Measurements from ENCODE around the gene IFRD1. TPM values are rescaled to one million over a fixed set of nuclear protein-coding genes. Genes with fewer than 3 reads are reported as not detected.

The IFRD1 gene
- total RNA-seq, 1 donor from 2014 or later = 35.1 TPM

DNA sequence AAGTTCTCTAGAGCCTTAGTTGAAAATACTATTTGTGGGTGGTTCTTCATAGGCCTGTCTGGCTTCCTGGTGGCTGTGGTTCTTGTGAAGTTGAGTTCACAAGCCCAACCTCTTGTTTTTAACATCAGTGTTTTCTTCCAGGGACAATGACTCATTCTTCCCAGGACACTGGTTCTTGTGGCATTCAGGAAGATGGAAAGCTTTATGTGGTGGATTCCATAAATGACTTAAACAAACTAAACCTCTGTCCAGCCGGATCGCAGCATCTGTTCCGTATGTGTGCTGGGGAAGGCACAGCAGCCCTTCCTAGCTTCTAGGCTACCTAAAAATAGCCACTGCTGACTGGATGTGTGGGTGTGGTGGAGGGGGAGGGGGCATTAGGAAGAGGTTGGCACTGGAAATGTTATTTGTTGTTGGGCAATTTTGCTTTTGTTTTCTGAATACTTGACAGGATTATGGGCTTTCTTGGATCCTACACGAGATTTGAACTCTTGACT, 34.5 kb downstream of the IFRD1 start:
- intact Hi-C loops (cut with micrococcal nuclease) = no loop called here

DNA sequence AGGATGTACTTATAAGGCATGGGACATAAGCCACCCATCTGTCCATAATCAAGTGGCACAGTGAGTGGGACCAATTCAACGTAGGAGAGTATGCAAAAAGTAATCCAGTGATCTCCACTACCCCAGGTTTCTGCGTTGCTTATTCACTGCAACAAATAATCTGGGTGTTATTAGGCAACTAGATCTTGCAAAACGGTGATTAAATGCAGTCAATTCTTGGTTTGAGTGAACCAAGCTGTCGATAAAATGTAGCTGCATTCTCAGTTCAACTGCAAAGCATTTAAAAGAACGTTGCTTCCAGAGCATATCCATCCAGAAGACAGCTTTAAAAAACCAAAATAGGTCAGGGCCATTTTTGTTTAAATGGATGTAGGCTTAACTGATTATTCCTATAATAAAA, 35.5 kb downstream of the IFRD1 start:
- intact Hi-C loops (cut with micrococcal nuclease) = no loop called here

DNA sequence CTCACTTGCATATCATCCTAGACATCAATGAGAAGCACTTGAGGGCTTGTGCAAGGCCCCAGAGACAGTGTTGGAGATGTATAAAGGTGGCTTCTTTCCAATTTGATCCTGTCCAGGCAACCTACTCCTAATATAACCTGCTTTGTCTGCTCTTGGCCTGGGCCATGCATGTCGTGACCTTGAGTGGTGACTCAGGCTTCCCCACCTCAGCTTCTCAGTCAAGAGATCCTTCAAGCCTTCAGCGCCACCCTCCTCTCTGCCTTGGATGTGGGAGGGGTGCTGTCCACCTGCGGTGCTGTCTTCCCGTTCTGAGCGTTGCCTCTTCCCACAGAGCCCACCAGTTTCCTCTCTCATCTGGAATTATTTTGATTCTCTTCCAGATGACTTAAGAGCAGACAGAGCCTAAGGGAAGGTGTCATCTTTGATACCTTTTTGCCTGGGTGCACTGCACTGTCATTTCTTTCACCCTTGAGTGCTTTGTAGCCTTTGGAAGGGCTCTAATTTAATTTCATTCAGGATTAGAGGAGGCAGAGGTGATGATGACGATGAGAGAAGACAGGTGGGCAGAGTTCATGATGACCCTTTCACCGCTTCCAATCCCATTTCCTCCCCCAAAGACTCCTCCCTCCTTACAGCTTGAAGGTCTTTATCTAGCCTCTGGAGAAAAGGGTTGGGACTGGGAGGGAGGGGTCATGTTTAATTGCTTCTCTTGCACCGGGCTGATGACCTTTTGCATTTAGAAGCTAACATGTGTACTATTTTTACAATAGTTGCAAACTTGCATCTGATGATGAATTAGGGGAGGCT, 37.4 kb downstream of the IFRD1 start:
- intact Hi-C loops (cut with micrococcal nuclease) = no loop called here

DNA sequence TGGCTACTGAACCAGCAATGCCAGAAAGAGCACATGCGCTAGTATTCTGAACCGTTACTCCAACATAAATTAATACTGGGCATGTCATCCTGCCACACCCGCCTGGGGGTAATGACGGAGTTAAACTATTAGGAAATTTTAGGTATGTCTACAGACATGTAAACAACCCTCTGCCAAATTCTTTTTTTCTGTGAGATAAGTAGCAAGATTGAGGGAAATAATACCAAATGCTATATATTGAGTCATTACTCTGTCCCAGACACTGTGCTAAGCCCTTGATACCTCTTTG, 37.9 kb downstream of the IFRD1 start:
- intact Hi-C loops (cut with micrococcal nuclease) = no loop called here

DNA sequence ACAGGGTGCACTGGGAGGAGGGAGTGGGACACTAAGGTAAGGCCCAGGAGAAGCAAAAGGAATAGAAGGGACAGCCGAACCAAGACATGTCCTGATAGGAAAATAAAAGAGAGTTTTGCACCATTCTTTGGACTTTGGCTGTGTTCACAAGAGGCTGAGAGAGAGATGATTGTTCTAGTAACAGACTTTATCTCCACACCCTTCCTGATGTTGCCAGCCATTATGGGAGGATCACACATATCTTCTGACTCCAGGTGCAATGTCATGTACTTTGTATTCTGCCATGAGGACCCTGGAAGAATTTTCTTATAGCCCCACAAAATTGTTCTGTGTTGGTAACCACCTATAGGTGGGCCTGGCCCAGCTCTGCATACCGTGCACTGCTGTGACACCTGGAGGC, 41.9 kb downstream of the IFRD1 start:
- intact Hi-C loops (cut with micrococcal nuclease) = no loop called here

DNA sequence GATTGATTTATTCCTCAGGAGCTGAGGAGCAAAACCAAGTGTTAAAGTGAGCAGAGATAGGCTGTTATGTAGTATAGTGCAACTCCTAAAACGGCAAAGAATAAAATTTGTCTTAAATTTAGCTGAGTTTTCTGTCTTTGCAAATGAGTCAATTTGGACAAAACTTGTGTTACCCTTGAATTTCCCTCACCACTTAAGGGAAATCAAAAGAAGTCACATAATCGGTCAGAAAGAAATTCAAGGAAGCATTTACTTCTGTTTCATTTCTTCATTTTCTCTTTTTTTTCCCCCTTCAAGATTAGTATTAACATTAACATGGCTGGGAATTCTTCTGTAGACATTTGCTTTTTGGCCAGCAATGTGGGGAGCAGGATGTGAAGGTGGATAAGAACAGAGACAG, 44.4 kb downstream of the IFRD1 start:
- intact Hi-C loops (cut with micrococcal nuclease) = no loop called here

DNA sequence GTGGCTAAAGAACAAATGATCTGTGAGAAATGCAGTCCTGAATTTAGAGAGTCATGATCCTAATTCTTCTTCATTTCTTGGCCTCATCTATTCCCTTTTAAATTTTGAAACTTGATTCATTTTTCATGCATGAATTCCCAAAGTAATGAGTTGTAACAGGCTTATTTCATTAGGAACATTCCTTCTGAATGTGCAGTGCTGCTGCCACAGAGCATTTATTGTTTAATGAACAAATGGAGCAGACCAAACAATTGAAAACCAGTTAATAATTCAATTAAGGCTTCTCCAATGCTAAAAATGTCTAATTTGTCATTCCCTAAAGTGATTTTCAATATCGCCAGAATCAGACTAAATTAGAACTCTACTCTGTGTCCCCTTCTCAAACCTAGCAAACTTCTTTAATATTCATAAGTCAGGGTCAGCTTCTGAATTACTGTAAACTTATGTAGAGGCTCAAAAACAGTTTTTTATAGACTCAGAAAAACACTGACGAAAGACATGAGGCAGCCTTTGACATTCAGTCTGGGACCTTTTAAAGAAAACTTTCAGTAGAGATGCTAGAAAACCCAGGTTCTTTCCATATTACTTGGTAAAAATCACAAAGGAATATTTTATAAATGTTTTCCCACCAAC, 45.0 kb downstream of the IFRD1 start:
- intact Hi-C loops (cut with micrococcal nuclease) = no loop called here

DNA sequence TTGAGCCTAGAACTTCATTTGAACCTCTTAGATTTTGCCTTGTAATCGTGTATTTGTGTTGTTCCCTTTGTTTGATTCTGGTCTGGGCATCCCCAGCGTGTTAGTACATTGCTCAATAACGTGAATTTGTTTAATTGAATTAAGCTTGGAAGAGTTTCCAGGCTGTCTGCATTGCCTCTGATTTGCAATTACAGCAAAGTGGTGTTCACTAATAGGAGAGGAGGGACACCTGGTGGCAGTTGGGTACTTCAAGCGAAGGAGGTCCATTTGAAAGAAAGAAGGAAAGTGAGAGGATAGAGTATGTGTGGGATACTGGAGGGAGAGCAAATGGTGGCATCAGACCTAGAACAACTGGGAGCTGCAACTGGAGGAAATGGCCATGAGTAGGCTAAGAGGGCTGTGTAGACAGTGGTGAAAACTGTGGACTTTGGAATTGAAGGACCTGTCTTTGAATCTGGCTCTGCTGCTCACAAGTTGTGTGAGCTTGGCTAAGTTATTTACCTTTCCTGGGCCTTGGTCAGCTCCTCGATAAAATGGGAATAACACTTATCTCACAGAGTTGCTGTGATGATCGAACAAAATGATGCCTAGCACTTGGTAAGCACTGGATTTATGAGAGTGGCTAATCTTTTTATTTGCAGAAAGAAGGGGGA, 45.7 kb downstream of the IFRD1 start:
- intact Hi-C loops (cut with micrococcal nuclease) = loop anchor here (1.0 kb wide), 2 partner anchors 744 to 755 kb away; no protein-coding TSS in a partner anchor

DNA sequence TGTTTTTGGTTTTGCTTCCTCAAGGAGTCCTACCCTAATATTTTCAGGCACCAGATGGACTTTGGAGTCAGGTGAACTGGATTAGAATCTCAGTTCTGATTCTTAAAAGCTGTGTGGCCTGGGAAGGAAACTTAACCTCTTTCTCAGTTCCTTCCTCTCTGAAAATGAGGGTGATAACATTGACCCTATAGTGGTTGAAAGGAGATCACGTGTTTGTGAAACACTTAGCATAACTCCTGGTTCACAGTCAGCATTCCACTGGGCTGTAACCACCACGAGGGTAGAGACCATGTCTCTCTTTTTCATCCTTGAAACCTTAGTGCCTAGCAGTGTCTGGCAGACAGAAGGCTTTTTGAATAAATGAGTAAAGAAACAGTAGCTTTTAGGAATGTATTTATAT, 47.2 kb downstream of the IFRD1 start:
- intact Hi-C loops (cut with micrococcal nuclease) = no loop called here

DNA sequence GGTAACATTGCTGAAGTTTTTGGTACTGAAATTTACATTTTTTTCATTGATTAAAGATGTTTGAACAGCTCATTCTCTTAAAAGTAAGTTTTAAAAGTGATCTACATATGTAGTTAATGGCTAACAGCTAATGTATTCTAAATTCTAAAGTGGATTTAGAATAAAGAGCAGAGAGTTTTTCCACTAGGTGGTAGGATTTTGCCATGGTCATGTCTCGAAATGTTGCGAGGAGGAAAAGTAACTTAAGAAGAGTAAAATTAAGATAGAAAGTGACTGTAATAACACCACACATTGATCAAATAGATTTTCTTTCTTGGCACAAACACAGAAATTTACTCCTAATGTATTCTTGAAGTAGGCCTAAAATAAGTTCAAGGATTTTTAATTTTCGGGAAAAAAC, 50.4 kb downstream of the IFRD1 start:
- intact Hi-C loops (cut with micrococcal nuclease) = no loop called here

DNA sequence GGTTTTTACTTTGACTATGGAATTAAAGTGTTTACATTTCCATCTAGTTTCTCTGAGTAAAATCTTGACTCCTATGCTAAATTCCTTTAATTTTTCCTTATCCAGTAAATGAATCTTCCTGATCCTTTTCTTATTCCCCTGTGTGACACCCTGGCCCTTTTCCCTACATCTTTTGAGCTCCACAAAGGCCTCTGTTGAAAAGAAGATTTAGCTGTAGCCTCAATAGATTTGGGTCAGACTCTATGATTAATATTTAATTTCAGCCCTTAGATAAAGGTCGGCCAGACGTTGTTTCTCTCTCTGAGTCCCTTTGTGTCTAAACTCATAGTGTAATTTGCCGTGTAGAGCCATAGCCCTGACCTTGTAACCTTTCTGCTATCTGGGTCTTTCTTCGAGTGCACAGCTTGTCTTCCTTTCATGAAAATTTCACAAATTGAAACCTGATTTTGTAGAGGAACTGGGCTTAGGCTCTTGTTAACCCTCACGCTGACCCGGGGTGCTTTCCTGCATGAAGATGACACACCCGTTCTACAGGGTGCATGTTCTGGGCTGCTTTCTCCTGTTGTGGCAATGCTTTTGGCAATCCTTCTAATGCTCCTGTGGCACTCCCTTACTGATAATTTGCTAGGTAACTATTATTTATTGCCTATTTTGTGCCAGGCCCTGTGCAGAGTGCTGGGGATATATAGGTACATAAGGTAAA, 51.7 kb downstream of the IFRD1 start:
- intact Hi-C loops (cut with micrococcal nuclease) = no loop called here

DNA sequence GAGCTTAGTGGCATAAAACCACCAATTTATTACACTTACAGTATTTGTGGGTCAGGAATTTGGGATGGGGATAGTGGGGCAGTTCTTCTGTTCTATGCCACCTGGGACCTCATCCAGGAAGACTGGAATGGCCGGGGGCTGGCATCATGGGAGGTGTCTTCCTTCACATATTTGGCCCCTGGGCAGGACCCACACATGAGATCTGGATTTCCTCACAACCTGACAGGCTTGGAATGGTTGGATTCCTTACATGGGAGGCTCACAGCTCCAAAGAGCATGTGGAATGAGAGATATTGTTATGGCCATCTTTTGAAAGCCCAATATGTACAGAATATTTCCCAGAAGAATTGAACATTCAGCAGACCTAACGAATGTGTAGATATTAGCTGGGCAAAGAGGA, 52.4 kb downstream of the IFRD1 start:
- intact Hi-C loops (cut with micrococcal nuclease) = no loop called here

DNA sequence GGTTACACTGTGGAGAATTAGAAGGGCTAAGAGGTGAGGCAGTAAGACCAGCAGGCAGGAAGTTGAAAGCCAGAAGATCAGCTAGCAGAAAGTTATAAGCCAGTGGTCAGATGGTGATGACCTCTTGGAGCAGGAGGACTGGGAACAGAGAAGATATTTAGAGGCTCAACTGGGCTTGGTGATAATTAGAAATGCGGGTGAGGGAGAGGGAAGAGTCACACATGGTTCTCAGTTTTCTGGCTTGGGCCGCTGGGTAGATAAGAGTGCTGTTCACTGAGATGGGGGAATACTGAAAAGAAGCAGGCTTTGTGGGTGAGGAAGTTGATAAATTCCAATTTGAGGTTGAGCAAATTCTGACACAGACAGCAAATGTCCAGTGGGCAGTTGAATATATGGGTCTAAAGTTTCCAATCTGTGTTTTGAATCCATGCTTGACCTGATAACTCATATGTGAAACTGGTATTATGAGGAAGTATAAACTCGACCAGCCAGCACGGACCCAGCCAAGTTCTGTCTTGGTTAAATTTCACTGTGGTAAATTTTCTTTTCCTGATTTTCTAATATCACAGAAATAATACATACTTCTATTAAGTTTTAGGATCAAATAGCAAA, 53.2 kb downstream of the IFRD1 start:
- intact Hi-C loops (cut with micrococcal nuclease) = no loop called here

DNA sequence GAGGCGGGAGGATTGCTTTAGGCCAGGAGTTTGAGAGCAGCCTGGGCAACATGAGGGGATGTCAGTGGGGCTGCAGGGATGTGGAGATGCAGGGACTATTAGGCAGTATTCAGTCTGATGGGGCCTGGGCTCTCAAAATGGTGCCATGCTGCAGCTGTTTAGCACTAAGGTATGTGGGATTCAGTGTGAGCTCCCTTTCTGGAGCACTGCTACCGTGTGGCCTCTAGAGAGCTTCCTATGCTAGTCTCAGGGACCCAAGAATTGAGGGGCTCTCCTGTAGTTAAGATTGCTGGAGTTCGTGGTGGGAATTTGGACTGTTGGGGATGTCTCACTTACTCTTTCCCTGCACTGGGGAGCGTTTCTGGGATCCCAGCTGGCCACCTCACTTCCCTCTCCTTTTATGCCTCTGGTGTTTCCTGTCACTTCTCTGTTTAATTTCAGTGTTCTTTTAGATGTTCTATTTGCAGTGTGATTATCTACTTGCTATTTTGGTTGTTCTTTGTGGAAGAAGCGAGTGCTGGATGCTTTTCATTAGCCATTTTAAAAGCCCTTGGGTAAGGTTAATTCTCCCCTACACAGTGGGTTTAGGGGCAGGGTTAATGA, 53.9 kb downstream of the IFRD1 start:
- intact Hi-C loops (cut with micrococcal nuclease) = no loop called here

DNA sequence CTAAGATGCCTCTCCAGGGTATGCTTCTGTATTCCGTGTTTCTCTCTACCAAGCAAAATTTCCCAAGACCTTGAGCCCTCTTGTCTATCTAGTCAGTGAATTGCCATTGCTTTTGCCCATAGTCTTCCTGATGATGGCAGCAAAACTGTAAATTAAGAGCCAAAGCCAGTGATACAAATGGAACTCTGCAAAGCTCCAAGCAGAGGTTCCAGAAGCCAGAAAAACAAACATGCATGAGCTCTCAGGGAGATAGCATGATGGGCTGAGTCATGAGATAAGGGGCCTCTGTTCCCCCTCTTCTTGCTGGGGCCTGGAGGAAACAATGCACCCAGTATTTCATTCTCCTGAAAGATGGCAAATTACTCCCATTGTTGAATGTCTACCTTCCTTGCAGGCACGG, 55.2 kb downstream of the IFRD1 start:
- intact Hi-C loops (cut with micrococcal nuclease) = no loop called here

DNA sequence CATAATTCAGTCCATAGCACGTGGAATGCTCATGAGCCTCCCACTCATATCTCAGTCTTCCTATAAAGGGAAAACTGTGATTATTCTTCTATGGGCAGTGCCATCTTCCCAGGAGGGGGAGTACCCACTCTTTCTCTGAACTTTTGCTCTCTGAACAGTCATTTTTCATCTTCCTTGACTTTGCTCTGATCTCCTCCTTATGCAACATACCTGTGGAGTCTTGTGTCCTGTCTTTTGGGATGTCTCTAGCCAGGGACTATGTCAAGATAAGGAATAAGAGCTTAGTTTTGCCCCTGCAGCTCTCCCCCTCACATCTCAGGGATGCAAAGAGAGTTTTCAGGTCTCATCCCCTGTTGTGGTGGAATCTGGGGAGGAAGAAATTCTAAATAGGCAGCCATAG, 58.1 kb downstream of the IFRD1 start:
- intact Hi-C loops (cut with micrococcal nuclease) = no loop called here

DNA sequence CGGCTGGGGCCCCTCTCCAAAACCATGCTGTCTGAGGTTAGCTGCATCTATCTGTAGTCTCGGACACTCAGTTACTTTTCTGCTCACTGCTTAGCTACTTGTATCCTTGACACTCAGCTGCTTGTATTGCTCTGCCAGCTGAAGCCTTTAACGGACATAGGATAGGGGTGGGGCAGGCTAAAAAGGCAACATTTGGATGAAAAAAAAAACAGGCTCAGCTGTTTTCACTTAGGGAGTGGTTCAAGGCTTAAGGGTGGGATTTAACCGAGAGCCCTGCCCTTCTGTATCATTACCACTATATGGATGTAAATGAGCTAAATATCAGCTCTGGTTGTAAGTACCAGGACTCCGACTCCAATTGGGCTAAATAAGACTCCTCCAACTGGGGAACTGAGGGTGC, 59.1 kb downstream of the IFRD1 start:
- intact Hi-C loops (cut with micrococcal nuclease) = no loop called here

DNA sequence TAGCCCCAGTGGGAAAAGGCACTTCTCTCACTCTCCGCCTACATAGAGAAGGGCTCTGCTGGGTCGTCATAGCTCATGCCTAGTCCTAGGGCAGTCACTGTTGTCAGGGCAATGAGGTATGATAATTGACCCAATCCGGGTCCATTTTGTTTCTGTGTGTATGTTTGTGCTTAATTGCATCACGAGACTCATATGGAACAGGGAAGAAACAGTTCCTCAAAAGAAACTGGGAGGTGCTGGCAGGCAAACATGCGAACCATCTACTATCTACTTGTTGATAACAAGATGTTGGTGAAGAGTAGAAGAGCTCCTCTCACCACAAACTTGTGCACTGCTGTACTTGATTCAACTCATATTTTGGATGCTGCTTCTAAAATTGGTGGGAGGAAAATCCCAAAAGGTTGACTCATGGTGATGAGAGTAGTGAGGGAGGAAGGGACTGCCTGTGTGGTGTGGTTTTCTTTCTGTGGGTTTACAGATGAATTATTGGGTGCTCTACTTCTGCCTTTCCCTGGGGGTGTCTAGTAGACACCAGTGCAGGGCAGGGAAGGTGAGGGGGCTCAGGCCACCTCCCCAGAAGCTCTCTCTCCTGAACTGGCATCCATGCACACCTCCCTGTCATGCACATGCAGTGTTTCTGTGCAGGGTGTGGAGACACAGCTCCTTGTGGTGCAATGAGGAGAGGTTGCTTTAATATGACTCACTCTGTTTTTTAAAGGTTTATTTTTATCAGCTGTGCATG, 59.9 kb downstream of the IFRD1 start:
- intact Hi-C loops (cut with micrococcal nuclease) = no loop called here

DNA sequence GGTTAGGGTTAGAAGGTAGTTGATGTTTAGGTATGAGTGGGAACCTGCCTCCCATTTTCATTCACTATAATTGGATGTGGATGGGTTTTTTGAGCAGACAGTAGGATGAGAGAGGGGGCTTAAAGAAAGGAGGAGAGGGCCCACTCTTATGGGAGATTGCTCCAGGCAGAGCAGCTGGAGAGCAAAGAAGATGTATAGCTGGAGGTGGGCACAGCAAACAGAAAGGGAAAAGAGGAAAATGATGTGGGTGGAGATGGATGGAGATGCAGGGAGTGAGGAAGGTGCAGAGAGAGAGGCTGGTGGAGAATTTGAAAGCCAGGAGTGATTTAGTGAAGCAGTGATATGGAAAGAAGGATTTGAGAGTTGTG, 60.5 kb downstream of the IFRD1 start:
- intact Hi-C loops (cut with micrococcal nuclease) = no loop called here

DNA sequence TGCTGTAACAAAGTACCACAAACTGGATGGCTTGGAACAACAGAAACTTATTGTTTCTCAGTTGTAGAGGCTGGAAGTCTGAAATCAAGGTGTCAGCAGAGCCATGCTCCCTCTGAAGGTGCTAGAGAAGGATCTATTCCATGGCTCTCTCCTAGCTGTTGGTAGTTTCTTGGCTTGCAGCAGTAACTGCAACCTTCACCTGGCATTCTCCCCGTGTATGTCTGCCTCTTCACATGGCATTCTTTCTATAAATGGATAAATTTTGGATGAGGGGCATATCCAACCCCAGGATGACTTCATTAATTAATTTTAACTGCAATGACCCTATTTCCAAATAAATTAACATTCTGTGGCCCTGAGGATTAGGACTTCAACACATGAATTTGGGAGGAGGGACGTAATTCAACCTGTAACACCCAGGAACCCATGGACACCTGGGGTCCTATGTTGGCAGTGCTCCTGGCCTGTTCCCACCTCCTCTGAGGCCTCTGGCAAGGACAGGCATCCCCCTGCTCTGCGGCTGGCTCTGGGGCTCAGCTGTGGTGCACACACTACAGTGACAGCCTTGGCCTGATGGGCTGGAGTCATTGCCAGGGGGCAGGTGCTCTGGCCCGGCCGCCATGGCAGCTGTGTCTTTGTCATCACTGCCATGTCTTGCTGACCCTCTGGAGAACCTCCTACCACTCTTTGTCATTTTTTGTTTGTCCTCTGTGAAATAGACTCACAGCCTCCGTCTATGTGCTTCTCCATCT, 61.4 kb downstream of the IFRD1 start:
- intact Hi-C loops (cut with micrococcal nuclease) = no loop called here
